ENCODE measurements around the gene SSNA1.

DNA sequence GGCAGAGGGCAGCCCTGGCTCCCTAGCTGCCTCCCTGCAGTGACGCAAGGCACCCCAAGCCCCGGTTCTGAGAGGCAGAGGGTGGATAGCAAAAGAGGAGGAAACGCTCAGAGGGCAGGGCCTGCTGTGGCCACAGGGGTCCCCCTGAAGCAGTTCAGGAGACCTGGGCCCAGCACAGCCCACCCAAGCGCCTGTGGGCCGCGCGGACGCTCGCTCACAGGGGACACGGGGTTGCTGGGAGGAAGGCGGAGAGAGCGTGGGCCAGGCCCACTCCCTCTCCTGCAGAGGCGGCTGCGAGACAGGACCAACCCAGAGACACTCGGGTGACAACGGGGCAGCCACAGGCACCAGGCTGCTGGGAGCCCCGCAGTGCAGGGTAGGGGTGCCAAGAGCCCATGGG, 8.7 kb upstream of the SSNA1 start:
- TF ChIP-seq, protein P1, sequence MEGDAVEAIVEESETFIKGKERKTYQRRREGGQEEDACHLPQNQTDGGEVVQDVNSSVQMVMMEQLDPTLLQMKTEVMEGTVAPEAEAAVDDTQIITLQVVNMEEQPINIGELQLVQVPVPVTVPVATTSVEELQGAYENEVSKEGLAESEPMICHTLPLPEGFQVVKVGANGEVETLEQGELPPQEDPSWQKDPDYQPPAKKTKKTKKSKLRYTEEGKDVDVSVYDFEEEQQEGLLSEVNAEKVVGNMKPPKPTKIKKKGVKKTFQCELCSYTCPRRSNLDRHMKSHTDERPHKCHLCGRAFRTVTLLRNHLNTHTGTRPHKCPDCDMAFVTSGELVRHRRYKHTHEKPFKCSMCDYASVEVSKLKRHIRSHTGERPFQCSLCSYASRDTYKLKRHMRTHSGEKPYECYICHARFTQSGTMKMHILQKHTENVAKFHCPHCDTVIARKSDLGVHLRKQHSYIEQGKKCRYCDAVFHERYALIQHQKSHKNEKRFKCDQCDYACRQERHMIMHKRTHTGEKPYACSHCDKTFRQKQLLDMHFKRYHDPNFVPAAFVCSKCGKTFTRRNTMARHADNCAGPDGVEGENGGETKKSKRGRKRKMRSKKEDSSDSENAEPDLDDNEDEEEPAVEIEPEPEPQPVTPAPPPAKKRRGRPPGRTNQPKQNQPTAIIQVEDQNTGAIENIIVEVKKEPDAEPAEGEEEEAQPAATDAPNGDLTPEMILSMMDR (conservative IDR thresholded peaks at IDR 0.05 in 1 of 2, IDR thresholded peaks at IDR 0.05 in 1 of 2; ENCODE audit: low read depth in 1 of 2, low read length in 2 of 2) = no peak
- TF ChIP-seq EZH2 (IDR thresholded peaks at IDR 0.05; ENCODE audit: low read length, missing control alignments) = no peak

Measured in fibroblast of lung (primary cell).